GM21529 (cell line): Measurements from ENCODE around the gene ANKDD1B.

ENCODE experiments used
- ATAC-seq: cut with Tn5 transposase; IDR thresholded peaks from one replicate; pipeline ENCODE4 v1.9.1; 2021; ENCODE audit not compliant: unreplicated experiment

The ANKDD1B gene

DNA sequence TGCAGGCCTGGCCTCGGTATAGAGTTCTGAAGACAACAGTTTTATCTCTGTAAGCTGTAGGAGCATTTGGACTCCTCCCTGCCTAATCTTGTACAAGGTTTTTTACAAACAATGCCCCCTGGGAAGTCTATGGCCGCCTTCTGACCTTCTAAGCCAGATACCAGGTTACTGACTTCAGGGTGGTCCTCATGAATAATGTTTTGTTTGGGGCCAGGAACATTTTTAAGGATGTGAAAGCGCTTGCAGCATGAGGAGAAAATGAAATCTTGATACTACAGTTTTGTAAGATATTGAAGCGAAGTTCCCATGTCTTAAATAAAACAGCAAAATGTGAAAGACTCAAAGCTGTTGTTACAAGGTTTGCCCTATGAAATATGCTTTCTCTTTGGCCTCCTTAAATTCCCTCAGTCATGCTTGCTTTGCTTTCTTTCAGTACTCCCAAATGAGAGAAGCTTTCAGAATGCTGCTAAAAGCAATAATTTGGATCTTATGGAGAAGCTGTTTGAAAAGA lies 5.2 kb downstream of the ANKDD1B start:
- ATAC-seq = no peak

DNA sequence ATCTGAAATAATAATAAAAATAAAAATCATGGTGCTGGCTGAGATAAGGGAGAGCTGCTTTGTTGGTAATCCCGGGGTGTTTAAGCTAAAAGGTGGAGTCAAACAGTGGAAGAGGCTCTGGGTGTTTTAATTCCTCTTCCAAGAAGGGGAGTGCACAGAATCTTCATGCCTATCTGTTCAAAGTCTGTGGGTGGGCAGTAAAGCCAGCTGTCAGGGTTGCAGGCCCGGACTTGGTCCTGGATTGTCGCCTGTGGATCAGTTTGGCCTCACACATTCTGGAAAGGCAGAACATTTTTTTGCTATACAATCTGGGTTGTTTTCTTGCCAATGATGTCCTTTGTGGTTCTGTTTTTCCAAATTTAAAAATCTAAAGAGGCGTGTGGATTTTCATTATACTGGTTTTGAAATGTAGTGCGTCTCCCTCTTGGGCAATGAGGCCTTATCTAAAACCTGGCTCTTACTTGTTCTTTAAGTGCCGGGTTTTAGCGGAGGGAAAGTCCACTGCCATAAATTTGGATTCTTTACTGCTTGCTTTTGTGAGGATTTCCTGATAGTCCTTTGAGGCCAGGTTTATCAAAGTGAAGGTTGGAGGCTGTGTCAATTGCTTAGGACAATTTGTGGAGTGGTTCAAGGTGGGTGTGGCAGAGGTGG lies 5.8 kb downstream of the ANKDD1B start:
- no peak for ATAC-seq

DNA sequence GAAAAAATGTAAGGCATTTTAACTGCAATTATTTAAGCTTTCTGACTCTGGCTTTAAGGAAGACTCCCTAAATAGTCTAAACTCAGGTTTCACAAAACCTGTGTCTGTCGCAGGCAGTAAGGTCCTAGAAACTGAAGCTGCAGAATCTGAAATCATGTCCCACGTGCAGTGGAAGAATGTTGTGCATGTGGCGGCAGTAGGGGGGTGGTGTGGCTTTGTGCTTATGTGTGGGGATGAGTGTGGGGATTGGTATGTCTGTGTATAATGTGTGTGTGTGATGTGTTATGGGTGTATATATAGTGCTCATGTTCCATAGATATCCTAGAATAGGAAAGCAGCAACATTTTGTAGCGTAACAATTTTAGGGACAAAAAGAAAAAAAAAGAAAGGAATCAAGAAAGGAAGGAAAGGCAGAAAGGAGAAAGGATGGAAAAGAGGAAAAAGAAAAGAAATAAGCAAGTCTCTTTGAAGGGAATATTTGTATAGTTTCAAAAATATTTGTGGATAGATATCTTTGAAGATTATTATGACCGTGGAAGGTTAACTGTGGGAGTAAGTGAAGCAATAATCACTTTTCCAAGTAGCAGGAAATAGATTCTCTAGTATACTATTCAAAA lies 6.6 kb downstream of the ANKDD1B start:
- no peak for ATAC-seq

DNA sequence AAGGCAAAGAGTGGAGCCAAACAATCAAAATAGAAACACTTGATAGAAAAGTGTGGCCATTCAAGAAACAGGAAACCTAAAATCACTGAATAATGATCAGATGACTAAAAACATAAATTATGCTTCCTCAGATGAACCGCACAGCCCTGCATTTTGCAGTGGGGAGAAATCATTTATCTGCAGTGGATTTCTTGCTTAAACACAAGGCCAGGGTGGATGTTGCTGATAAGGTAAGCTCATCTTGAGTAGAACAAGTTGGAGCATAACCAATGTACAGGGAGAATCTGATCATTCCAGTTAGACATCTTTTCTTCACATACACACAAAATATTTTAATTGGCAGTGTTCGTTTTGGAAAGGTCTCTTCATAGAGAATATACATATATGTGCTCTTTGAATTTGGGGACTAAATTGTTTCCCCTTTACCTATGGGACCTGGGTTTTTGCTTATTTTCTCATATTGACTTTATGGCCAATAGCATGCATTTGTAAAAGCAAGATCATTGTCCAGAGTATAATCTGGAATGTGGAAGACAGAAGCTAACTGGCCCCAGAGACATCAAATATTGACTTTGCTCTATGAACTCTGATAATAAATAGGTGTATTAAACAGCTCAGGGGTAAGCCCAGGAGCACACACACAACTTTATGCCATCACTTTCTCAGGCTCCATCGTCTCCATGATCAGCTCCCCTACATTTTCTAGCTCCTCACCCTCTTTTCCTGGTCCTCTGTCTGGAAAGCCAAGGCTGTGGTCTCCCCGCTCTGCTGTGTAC lies 9.1 kb downstream of the ANKDD1B start:
- no peak for ATAC-seq

DNA sequence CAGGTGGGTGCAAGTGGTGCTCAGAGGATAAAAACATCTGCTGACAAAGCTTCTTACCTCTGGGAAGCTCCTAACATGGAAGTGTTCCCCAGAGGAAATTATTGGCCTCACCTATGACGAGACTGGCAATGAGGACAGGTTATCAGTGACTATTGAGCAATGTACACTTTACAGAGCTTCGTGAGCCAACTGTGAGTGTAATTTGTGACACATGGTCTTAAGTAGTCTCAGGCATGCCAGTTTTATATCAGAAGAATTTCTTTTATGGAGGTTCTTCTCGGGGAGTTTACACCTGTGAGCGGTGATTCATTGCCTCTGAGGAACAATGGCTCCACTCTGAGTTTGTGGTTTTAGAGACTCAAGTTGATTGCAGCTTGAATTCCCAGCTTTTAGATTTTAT lies 11.3 kb downstream of the ANKDD1B start:
- no peak for ATAC-seq

DNA sequence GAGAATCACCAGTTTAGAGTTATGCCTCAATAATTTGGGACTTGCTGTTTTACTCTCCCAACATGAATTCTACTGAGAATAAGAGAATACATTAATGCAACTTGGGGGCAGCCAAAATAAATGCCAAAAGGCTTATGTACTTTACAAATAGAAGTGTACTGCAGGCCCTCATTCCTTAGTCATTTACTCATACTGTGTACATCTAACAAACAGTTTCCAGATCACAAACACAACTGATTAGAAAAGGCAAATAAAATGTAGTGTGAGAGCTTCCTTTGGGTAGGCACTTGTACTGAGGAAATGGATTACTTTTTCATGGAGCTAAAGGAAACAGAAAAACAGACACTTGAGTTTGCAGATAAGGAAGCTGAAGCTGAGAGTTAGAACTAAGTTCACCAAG lies 12.6 kb downstream of the ANKDD1B start:
- no peak for ATAC-seq

DNA sequence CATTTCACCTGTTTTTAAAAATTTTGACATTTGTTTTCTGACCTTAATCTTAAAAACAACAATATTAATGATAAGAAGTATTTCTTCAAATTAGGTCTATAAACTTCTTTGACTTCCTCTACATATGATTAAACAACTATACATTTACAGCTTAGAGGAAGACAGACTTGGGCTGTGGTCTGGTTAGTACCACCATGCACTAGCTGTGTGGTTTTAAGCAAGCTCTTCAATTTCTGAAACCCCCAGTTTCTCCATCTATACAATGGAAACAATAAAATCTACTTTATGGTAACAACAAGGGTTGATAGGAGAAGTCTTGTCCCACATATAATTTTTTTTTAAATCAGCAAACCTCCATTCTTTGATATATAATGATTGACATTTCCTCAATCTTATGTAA lies 15.7 kb downstream of the ANKDD1B start:
- ATAC-seq = no peak

DNA sequence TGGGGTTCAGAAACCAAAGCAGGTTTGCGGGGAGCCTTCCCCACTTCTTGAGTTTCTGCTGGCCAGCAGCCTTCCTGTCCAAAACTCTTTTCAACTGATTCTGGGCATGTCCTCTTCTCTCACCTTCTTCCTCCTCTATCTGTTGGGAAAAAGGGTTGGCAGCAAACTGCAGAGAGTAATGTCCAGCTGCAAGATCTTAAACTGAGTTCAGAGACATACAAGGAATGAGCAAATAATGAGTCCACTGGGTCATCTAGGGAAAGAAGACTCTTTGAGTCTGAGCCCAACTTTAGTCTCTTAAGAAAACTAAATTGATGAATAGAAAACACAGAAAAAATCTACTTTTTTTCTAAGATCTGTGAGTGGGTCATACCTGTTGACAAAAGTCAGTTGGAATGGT lies 16.5 kb downstream of the ANKDD1B start:
- no peak for ATAC-seq

DNA sequence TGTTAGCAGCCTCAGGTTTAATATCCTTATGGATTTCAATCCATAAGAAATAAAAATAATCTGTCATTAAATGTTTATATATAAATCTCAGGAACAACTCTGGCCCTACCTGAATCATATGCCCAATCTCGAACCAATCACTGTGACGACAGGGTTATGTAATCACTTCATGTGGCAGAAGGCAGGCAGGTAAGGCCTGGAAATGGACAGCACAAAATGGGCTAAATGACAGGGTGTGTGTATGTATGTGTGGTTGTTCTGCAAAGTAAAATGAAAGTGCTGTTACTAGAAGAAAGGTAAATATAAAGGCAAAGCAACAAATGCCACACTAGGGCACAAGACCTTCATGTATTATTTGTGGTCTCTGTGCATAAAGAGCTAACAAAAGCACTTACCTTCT lies 19.6 kb downstream of the ANKDD1B start:
- no peak for ATAC-seq

DNA sequence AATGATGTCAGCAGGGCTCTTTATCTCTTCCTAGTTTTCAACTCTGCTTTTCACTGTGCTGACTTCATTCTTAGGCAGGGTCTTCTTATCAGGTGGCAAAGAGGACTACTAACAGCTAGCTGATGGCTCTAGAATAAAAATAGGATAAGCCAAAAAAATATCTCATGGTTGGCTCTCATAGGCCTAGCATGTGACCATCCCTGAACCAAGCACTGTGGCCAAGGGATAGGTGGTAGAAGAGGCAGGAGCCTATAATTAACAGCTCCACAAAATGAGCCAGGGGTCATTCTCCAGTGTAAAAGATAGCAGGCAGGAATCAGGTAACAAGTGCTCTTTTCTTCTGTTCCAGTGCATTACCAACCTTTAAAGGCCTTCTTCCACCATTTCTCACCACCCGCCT lies 21.1 kb downstream of the ANKDD1B start:
- ATAC-seq = no peak

DNA sequence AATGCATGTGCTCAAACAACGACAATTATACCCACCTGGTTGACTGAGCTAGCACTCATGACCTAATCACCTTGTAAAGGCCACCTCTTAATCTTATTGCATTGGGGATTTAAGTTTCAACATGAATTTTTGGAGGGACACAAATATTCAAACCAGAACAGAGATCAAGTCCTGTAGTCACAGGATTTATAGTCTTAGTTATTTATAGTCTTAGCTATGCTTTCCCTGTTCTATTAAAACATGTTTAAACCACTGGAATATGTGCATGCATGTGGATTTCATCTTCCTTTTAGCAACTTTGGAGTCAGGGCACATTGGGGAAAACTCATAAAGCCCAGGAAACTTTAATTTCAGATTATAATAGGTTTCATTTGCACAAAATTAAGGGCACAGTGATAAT lies 26.7 kb downstream of the ANKDD1B start:
- ATAC-seq = no peak

DNA sequence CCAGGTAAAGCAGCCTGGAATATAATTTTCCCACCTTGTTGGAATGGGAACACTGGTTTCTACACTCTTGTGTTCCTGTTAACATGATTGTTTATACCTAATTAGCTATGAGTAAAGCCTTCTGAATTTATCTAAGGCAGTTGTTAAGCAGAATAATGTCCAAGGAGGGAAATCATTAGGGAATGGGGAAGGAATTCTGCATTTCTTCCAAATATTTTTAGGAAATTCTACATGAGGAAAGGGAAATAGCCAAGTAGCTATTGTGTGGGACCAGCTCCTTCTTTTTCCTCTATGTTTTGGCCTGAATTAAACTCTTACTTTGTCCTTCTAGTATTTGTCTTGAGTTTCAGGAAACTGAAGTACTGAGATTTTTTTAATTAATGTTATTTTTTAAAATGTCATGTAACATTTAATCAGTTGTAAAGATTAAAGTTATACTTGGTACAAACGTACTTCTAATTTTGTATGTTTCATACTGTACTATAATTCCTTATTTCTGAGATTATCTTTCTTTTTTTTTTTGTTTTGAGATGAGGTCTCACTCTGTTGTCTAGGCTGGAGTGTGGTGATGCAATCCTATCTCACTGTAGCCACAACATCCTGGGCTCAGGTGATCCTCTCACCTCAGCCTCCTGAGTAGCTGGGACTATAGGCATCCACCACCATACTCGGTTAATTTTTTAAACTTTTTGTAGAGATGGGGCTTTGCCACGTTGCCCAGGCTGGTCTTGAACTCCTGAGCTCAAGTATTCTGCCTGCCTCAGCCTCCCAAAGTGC lies 28.5 kb downstream of the ANKDD1B start:
- ATAC-seq = no peak

DNA sequence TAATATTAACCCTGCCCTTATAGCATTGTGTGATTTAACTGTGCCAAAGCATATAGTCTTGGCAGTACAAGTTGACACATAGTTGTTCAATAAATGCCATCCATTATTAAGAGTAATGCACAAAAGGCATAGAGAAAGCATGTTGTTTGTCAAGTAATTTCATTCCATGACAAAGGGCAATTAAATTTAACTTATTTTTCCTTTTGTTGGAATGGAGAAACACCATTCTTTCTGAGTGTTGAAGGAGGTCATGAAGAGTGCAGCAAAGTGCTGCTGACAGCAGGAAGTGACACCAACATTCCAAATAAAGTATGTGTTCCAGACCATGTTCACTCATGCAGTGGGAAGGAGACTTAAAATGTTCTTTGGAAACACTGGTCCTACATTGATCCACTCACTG lies 29.1 kb downstream of the ANKDD1B start:
- ATAC-seq = no peak

DNA sequence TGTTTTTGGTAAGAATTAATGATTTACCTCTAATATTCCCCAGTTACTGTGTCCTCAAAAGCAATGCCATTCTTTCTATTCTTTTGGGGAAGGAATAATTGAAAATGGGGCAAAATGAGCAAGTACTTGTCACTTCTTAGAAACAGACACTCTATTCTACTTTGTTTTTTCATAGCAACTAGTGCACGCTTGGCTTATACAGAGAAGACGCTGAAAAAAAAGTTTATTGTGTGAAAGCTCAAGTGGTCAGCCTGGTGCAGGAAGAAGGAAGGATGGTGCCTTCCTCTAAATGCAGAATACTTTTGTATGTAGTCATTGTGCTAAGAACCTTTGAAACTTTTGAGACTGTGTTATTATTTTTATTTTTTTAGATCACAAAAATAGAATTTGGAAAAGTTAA lies 29.6 kb downstream of the ANKDD1B start:
- ATAC-seq = no peak

DNA sequence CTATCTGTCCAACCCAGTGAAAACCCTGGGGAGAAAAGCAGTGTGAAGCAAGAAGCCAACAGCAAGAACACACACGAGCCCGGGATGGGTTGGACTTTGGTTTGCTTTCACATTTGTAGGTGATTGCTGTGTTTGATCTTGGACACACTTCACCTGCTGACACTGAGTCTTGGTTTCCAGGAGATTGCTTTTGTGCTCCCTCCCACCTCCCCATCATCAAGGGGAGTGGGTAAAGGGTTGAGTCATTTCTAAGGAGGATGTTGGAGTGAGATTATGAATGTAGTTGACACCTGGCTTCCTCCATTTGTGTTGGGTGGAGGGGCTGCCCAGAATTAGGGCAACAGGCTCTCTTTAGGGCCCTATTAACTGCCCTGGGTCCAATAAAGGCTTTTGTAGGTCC lies 37.5 kb downstream of the ANKDD1B start:
- ATAC-seq = peak; percentile 65

DNA sequence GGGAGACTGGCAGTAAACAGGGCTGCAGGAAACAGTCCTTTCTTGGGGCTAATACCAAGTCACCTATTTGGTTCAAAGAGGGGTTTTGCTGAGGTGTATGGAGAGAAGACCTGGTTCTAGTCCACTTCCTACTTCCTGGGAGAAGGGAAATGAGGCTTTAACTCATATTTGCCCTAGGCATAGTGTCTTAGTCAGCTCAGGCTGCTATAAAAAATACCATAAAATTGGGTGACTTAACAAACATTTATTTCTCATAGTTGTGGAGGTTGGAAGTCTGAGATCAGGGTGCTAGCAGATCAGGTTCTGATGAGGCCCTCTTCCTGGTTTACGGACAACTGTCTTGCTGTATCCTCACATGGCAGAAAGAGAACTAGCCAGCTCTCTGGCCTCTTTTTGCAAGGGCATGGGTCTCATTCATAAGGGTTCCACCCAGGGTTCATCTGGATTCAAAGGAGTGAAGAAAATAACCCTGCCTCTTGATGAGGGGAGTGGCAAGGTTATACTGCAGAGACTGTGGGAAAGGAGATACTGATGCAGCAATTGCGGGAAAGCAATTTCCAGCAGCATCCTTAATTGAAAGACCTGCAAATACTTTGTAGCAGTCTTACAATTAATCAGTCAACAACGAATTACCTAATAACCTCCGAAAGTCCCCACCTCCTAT lies 40.5 kb downstream of the ANKDD1B start:
- ATAC-seq = no peak

DNA sequence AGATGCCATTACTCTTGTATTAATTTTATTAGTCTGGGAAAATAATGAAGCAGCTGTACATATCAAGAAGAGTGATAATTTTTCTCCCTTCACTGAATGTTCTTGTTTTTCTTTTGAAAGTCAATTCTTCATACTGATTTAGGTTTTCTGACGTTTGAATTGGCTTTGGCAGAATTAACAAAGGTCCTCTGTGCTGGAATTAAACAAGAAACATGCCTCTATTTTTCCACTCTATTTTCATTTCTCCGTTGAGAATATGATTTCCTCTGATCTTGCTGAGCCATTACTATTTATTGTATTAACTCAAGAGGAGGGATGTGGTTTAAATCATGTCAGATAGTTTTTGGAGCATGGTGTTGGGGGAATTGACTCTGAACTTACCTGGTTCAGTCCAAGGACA lies 42.3 kb downstream of the ANKDD1B start:
- ATAC-seq = no peak

DNA sequence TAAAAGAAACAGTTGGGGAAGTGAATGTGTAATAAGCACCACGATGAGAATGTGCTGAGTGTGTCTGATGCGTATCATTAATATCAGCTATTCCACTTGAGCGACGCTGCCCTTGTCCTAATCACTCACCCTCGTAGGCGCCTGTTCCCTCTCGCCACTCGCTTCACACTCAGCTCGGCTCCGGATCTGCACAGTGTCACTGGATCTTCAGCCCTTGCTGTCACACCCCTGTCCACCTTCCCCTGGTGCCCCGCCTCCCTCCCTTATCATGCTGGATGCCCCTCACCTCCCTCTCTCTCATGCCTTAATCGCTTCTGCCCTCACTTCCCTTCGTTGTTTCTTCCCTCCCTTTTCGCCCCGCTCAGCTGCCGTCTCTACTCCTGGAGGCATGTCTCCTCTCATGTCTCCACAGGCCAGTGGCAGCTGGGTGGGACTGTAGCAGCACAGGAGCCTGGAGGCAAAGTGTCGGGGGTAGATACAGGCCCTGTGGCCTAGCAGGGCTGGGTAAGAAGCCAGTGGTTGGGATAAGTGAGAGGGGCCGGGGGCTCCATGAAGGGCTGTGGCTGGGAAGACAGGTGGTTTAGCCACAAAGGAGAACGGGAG lies 43.5 kb downstream of the ANKDD1B start:
- no peak for ATAC-seq

DNA sequence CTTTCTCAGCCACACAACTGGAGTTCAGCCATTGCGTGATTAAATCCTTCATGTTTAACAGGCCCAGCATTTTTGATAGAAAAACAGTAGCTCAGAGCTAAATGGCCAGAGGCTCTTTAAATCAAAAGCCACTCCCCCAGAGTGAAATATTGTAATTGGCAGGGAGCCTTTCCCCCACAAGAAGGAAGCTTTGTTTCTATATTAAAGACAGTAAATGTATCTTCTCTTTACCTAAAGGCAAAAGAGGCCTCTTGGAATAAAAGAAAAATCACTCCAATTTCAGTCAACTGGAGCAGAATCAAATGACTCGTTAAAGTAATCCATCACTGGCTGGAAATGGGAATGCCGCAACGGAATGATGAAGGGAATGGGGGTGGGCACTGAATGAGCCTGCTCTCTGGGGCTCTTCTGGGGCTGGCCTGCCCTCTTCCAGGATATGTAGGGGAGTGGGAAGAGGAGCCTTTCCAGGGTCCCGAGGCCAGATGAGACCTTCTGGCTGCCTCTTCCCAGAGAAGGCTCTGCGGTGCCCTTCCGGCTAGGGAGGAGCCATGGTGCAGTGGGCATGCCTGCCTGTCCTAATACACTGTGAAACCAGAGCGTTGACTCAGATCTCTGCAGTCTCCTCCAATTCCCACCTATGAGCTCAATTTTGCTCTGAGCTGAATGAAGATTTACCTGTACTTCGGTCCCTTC lies 45.2 kb downstream of the ANKDD1B start:
- ATAC-seq = no peak
